GM19351 (cell line): Measurements from ENCODE around the gene GABRA5.

Experiments
- ATAC-seq: cut with Tn5 transposase; IDR thresholded peaks from one replicate; pipeline ENCODE4 v1.9.1; 2021; ENCODE audit warnings: mild to moderate bottlenecking, moderate library complexity; ENCODE audit not compliant: unreplicated experiment

Gene GABRA5

GRCh38 chr15:26921433-26921832 is 54.6 kb downstream of the GABRA5 start:
- no peak for ATAC-seq

- no peak for ATAC-seq
These were observed 59.2 kb downstream of the GABRA5 start for GRCh38 chr15:26926081-26926480.

- no peak for ATAC-seq
These were observed 61.2 kb downstream of the GABRA5 start for GRCh38 chr15:26928051-26928450.

GRCh38 chr15:26929588-26929987 is 62.7 kb downstream of the GABRA5 start:
- ATAC-seq, result no peak

GRCh38 chr15:26934848-26935247 is 68.0 kb downstream of the GABRA5 start:
- no peak for ATAC-seq

- no peak for ATAC-seq
These were observed 68.5 kb downstream of the GABRA5 start for GRCh38 chr15:26935322-26935721.

- no peak for ATAC-seq
These were observed 69.6 kb downstream of the GABRA5 start for GRCh38 chr15:26936502-26936901.

- ATAC-seq, result no peak
These were observed 70.3 kb downstream of the GABRA5 start for GRCh38 chr15:26937134-26937533.

GRCh38 chr15:26939398-26939797 is 72.5 kb downstream of the GABRA5 start:
- ATAC-seq, result no peak

GRCh38 chr15:26941489-26941888 is 74.6 kb downstream of the GABRA5 start:
- no peak for ATAC-seq

- ATAC-seq, result no peak
These were observed 77.0 kb downstream of the GABRA5 start for GRCh38 chr15:26943866-26944265.

GRCh38 chr15:26945046-26945445 is 78.2 kb downstream of the GABRA5 start:
- no peak for ATAC-seq

GRCh38 chr15:26950001-26950400 is 83.1 kb downstream of the GABRA5 start:
- ATAC-seq, result no peak

- no peak for ATAC-seq
These were observed 87.5 kb downstream of the GABRA5 start for GRCh38 chr15:26954403-26954802.

- no peak for ATAC-seq
These were observed 100.9 kb downstream of the GABRA5 start for GRCh38 chr15:26967719-26968269.

GRCh38 chr15:26968806-26969205 is 101.9 kb downstream of the GABRA5 start:
- ATAC-seq, result no peak

- ATAC-seq, result no peak
These were observed 103.9 kb downstream of the GABRA5 start, which contains the start of gene GABRG3 for GRCh38 chr15:26970712-26971210. Gene GABRG3 (plus strand): TSS chr15:26971181.

- ATAC-seq, result no peak
These were observed 104.6 kb downstream of the GABRA5 start for GRCh38 chr15:26971271-26972018.

GRCh38 chr15:26972636-26973035 is 105.8 kb downstream of the GABRA5 start:
- ATAC-seq, result no peak

GRCh38 chr15:26974120-26974780 is 107.4 kb downstream of the GABRA5 start:
- no peak for ATAC-seq

- no peak for ATAC-seq
These were observed 114.6 kb downstream of the GABRA5 start for GRCh38 chr15:26981492-26981891.

GRCh38 chr15:26983822-26984221 is 117.0 kb downstream of the GABRA5 start:
- ATAC-seq, result no peak
